Lung (tissue), 16 donors: Measurements from ENCODE around the gene TLCD3A. TPM values are rescaled to one million over a fixed set of nuclear protein-coding genes. Genes with fewer than 3 reads are reported as not detected.
A peak's percentile ranks its signal among the peaks of the same experiment; 100 is the strongest.

Source experiments
- ATAC-seq: fragments of 200-7000 bp; cut with Tn5 transposase; one replicate; pipeline ENCODE4 v1.9.1; 2020; ENCODE audit warnings: moderate number of reproducible peaks; ENCODE audit not compliant: insufficient read depth, low FRiP score
- DNase-seq, 3 donors: peaks; one replicate each; pipeline ENCODE4 v3.0.0-alpha.2; 2013 to 2017
- H3K27ac ChIP-seq, 2 donors: one replicate each; pipeline ENCODE4 v1.5.1; 2013; ENCODE audit warnings: mild to moderate bottlenecking in 2 of 2, moderate library complexity in 2 of 2, control low read depth in 1 of 2, inconsistent platforms in 1 of 2, low read depth in 1 of 2, low read length in 1 of 2
- H3K27me3 ChIP-seq, 3 donors: one replicate each; pipeline ENCODE4 v1.5.1; 2013; ENCODE audit warnings: low read length in 2 of 3; ENCODE audit not compliant: control insufficient read depth in 3 of 3, insufficient read depth in 3 of 3
- H3K36me3 ChIP-seq, 4 donors: one replicate each; pipeline ENCODE4 v1.5.1; 2013; ENCODE audit warnings: low read length in 4 of 4, mild to moderate bottlenecking in 1 of 4, moderate library complexity in 1 of 4; ENCODE audit not compliant: control insufficient read depth in 4 of 4, insufficient read depth in 4 of 4
- H3K4me1 ChIP-seq, 5 donors: one replicate each; pipeline ENCODE4 v1.5.1; 2013; ENCODE audit warnings: low read length in 5 of 5, mild to moderate bottlenecking in 2 of 5, moderate library complexity in 1 of 5; ENCODE audit not compliant: control insufficient read depth in 5 of 5, insufficient read depth in 5 of 5
- H3K4me3 ChIP-seq: one replicate; pipeline ENCODE4 v1.5.1; 2013; ENCODE audit warnings: mild to moderate bottlenecking, control low read depth, moderate library complexity
- H3K9ac ChIP-seq, 2 donors: one replicate each; pipeline ENCODE4 v1.5.1; 2013; ENCODE audit warnings: low read length in 2 of 2, control low read depth in 1 of 2; ENCODE audit not compliant: insufficient read depth in 1 of 2
- H3K9me3 ChIP-seq, 4 donors: one replicate each; pipeline ENCODE4 v1.5.1; 2013; ENCODE audit warnings: low read length in 3 of 4, mild to moderate bottlenecking in 1 of 4, moderate library complexity in 1 of 4; ENCODE audit not compliant: control insufficient read depth in 4 of 4, insufficient read depth in 3 of 4
- CTCF ChIP-seq: IDR thresholded peaks from 2 replicates; pipeline ENCODE4 v1.5.1; 2012; ENCODE audit warnings: mild to moderate bottlenecking; ENCODE audit errors: control extremely low read depth, extremely low read depth
- WGBS, 2 donors: extraction: QIAGEN DNeasy Blood & Tissue Kit; methylation state at CpG; one replicate each; pipeline ENCODE4 v1.1.7; 2013; 5-methylcytosine and 5-hydroxymethylcytosine counted together
- long read RNA-seq, 5 donors: transcript quantifications; one replicate each; lab custom pipeline, GENCODE V29; 2026
- polyA plus RNA-seq, 2 donors: library from polyadenylated mRNA; stranded (reverse); fragments of 200-250 nt; gene quantifications; one replicate each; pipeline ENCODE4 v1.2.1, GENCODE V29; 2013
- total RNA-seq, 2 donors: library from RNA; depleted of rRNA in 1 of 2; stranded (reverse); fragments of >200 nt in 1 of 2; gene quantifications; one replicate each; pipeline ENCODE4 v1.2.1, GENCODE V29; 2014 to 2021
- donor health status: control.
- donor health status: control.
- donor health status: Bipolar disorder and iron deficiency.
- donor health status: healthy.
- donor health status: DM: yes; HTN: yes; CAD: no.

TLCD3A gene
- total RNA-seq (10 to 100 TPM; 11.9 to 16.2 TPM), polyA plus RNA-seq (10 to 100 TPM in 1 of 2 donors, 1 to 10 TPM in 1; 8.4 to 10.0 TPM)
- long read RNA-seq, donor 1, transcript FAM57A-202 (5 exons, 2,412 nt) = major isoform, 8 of 12 reads
- long read RNA-seq, donor 1, partial matches to known transcripts = 0 of 12 reads
- long read RNA-seq, donor 1, other reads (novel, unspliced or antisense) = 0 of 12 reads
- long read RNA-seq, donor 2, transcript FAM57A-202 (5 exons, 2,412 nt) = major isoform, 5 of 5 reads
- long read RNA-seq, donor 2, partial matches to known transcripts = 0 of 5 reads
- long read RNA-seq, donor 2, other reads (novel, unspliced or antisense) = 0 of 5 reads
- long read RNA-seq, donor 3, partial matches to known transcripts = 0 of 3 reads
- long read RNA-seq, donor 3, other reads (novel, unspliced or antisense) = 0 of 3 reads
- long read RNA-seq, donor 4, partial matches to known transcripts = 0 of 1 reads
- long read RNA-seq, donor 4, other reads (novel, unspliced or antisense) = 0 of 1 reads
- long read RNA-seq, donor 5, transcript FAM57A-202 (5 exons, 2,412 nt) = major isoform, 13 of 20 reads
- long read RNA-seq, donor 5, partial matches to known transcripts = 5 of 20 reads
- long read RNA-seq, donor 5, other reads (novel, unspliced or antisense) = 0 of 20 reads

- H3K4me3 ChIP-seq = peak within 1 kb of the TSS; percentile 85
- H3K9me3 ChIP-seq = no peaks in the 10 kb centered on the region
- DNase-seq = peak; percentile 67 to 84 (median 83)
- peak within 1 kb of the TSS; percentile 68 to 76 for H3K9ac ChIP-seq
- peaks cover 0 to 4% (median 0%) of the 10 kb centered on the region in 4 donors for H3K36me3 ChIP-seq
- TF ChIP-seq CTCF = no peak
- no peaks in the 10 kb centered on the region for H3K27me3 ChIP-seq
- H3K27ac ChIP-seq = peak within 1 kb of the TSS; percentile 62 to 81
- WGBS, 2 donors = 0 to 1% methylated on average over 60 to 126 of the region's 126 CpGs
- ATAC-seq = peak; percentile 82
- H3K4me1 ChIP-seq = peaks cover 0 to 13% (median 5%) of the 10 kb centered on the region in 5 donors
Observed at GRCh38 chr17:732067-732901, at the start of gene TLCD3A. Gene TLCD3A (plus strand): TSS chr17:732596. CDS start chr17:732648, 52 bp downstream.

- no peaks in the 10 kb centered on the region for H3K9me3 ChIP-seq
- no peak overlapping the region for H3K9ac ChIP-seq
- ATAC-seq = no peak
- no peaks in the 10 kb centered on the region for H3K4me1 ChIP-seq
- H3K36me3 ChIP-seq = peaks cover 0 to 11% (median 7%) of the 10 kb centered on the region in 4 donors
- no peak for TF ChIP-seq CTCF
- H3K27me3 ChIP-seq = no peaks in the 10 kb centered on the region
- no peak overlapping the region for H3K4me3 ChIP-seq
- whole genome bisulfite sequencing, 2 donors = 97 to 100% methylated on average over 1 of the region's 1 CpG
- H3K27ac ChIP-seq = no peak overlapping the region
- no peak for DNase-seq
Observed at GRCh38 chr17:683040-683439, 49.4 kb upstream of the TLCD3A start.

- peaks cover 0 to 11% (median 7%) of the 10 kb centered on the region in 4 donors for H3K36me3 ChIP-seq
- no peak for ATAC-seq
- no peaks in the 10 kb centered on the region for H3K27me3 ChIP-seq
- no peak for DNase-seq
- no peaks in the 10 kb centered on the region for H3K9me3 ChIP-seq
- no peak overlapping the region for H3K4me3 ChIP-seq
- TF ChIP-seq CTCF = no peak
- H3K27ac ChIP-seq = no peak overlapping the region
- H3K4me1 ChIP-seq = no peaks in the 10 kb centered on the region
- H3K9ac ChIP-seq = no peak overlapping the region
- WGBS, 2 donors = 88% methylated on average over 4 of the region's 4 CpGs
Observed at GRCh38 chr17:683499-684254, 48.7 kb upstream of the TLCD3A start.
